HG02642 (cell line): ENCODE measurements around the gene UFSP1.
"Not testable (repeated sequence)": the region's sequence is repeated elsewhere in the genome, so short reads cannot be mapped to it uniquely, and the experiment has no call there.

Source experiments
- ATAC-seq: cut with Tn5 transposase; IDR thresholded peaks from one replicate; pipeline ENCODE4 v1.9.1; 2021; ENCODE audit warnings: mild to moderate bottlenecking; ENCODE audit not compliant: unreplicated experiment, poor library complexity

The UFSP1 gene

DNA sequence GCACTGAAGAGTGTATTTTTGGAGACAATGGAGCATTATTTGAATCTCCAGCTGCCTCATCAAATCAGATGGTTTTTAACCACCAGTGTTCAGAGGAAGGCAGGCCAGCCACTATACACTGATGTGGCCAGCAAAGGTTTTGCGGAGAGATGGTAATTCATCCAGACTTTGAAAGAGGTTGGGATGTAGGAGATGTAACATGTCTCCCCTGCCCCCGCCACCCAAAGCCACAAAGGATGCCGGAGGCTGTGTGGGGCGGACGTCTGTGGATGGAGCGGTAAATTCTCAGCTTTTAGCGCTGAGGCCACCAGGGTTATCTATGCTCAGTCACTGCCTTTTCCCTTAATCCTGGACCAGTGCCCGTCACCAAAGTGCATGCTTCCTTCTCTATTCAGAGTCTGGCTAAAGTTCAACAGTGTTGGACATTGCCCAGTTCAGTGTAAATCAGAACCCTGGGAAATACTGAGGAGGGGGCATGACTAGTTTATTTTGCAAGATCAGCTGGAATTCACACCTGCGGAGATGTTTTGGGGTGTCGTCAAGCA is 26.0 kb downstream of the UFSP1 start:
- no peak for ATAC-seq

DNA sequence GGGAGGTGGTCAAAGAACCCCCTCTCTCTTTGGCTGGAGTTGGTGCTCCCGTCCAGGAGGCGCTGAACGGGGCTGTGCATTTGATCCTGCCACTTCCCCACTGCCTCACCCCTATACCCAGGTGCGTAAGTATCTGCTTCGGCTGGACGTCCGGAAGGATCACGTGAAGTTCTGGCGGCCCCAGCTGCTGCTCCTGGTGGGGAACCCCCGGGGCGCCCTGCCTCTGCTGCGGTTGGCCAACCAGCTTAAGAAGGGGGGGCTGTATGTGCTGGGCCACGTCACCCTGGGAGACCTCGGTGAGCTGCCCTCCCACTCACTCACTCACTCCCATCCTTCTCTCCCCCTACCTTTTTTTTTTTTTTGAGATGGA is 27.9 kb downstream of the UFSP1 start:
- ATAC-seq = no peak

DNA sequence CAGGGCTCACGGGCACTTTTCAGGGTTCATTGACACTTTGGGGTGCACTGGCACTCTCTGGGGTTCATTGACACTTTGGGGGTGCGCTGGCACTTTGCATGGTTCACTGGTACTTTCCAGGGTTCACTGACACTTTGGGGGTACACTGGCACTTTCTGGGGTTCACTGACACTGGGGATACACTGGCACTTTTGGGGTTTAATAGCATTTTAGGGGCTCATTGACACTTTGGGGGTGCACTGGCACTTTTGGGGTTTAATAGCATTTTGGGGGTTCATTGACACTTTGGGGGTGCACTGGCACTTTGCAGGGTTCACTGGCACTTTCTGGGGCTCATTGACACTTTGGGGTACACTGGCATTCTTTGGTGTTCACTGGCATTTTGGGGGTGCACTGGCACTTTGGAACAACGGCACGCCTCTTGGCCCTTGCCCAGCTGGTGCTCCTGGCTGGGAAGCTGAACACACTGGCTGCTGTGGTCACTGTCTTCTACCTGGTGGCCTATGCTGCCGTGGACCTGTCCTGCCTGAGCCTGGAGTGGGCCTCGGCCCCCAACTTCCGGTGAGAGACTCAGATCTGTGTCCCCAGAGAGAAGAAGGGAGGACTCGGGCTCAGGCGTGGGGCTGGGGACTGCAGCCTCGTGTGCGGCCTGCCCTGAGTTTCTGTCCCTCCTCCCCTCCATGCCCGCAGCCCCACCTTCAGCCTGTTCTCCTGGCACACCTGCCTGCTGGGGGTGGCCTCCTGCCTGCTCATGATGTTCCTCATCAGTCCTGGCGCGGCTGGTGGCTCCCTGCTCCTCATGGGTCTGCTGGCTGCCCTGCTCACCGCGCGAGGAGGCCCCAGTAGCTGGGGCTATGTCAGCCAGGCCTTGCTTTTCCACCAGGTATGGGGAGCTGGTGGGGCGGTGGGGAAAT is 28.6 kb downstream of the UFSP1 start:
- ATAC-seq = no peak

DNA sequence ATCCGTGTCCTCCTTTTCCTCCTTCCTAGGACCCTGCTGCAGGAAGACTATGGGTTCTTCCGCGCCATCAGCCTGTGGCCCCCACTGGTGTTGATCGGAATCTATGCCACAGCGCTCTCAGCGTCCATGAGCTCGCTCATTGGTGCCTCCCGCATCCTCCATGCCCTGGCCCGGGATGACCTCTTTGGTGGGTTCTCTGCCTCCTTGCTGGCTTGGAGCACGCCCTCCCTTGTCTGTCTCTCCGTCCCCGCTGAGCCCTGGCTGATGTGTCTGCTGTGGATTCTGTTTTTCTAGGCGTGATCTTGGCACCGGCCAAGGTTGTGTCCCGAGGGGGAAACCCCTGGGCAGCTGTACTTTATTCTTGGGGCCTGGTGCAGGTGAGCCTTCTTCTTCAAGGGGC is 29.7 kb downstream of the UFSP1 start:
- no peak for ATAC-seq

DNA sequence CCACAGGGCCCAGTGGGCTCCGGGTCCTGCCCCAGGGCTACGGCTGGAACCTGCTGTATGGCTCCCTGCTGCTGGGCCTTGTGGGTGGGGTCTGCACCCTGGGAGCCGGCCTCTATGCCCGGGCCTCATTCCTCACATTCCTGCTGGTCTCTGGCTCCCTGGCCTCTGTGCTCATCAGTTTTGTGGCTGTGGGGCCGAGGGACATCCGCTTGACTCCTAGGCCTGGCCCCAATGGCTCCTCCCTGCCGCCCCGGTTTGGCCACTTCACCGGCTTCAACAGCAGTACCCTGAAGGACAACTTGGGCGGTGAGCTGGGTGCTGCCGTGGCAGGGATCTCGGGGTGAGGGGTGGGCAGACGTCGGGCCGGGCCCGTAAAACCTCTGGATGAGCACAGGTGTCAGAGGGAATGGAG is 32.6 kb downstream of the UFSP1 start:
- ATAC-seq = no peak

DNA sequence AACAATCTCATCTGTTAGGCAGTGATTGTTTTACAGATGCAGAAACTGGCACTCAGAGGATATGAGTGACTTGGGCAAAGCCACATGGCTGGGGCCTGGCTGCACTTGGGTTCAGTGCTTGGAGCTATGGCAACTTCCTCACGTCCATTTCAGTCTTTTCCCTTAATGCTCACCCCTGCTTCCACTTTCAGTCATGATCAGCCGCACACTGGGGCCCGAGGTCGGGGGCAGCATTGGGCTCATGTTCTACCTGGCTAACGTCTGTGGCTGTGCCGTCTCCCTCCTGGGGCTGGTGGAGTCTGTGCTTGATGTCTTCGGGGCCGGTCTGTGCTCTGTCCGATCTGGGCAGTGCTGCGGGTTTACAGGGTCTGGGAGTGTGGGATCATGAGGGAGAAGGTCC is 34.0 kb downstream of the UFSP1 start:
- no peak for ATAC-seq

DNA sequence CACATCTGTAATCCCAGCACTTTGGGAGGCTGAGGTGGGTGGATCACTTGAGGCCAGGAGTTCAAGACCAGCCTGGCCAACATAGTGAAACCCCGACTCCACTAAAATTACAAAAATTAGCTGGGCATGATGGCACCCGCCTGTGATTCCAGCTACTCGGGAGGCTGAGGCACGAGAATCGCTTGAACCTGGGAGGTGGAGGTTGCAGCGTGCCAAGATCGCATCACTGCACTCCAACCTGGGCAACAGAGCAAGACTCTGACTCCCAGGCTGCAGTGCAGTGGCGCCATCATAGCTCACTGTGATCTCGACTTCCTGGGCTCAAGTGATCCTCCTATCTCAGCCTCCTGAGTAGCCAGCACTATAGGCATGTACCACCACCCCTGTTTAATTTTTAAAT is 34.6 kb downstream of the UFSP1 start:
- not testable (repeated sequence) for ATAC-seq

DNA sequence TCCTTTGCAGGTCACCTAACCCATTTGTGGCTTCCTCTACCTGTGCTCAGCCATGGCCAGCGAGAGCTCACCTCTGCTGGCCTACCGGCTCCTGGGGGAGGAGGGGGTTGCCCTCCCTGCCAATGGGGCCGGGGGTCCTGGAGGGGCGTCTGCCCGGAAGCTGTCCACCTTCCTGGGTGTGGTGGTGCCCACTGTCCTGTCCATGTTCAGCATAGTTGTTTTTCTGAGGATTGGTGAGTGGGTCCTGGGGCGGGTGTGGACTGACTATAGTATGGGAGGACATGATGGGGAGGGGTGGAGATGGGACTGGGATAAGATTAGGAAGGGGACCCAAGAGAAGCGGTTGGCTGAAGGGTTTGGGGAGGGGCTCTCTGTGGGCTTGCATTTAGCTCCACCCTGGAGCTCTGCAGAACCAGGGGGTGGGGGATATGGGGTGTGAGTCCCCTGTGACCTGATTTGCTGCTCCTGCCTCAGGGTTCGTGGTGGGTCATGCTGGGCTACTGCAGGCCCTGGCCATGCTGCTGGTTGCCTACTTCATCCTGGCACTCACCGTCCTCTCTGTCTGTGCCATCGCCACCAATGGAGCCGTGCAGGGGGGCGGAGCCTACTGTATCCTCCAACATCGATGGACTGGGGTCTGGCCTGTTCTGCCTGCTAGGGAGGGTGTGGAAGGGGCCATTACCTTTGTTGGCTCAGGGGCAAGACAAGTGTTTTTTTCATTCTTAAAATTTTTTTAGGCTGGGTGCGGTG is 35.2 kb downstream of the UFSP1 start:
- no peak for ATAC-seq

DNA sequence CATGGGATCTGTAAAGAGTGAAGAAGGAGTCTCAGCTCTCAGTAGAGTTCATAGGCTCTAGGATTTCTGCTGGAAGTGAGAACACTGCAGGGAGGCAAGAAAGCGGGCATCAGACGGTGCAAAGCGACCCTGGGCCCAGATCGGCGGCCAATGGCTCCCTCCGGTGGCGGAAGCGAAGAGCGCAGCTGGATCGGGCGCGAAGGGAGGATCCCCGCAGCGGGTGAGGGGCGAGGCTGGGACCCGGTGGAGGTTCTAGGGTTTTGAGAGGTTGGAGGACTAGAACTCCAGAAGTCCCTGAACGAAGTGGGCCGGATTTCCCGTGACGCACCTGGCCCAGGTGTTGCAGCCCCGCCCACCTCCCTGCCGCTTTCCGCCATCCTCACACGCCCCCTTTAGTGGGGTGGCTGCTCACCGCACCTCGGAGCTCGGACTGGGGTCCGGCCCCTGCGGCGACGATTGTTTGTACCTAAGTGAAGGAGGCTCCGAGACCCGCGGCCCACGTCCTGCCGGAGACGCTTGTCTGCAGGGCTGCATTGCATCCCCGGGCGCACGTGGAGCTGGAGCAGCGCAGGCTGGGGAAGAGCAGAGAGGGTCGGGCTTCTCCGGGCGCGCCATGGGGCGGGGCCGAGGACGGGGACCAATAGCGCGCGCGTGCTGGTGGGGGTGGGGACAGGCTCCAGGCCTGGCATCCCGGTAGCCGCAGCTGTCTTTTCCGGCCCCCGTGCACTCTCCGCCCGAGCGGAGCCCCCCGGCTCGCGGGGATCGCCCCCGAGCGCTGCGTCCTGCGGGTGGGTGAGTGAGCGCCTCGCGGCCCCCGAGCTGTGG is 37.3 kb downstream of the UFSP1 start, which contains the start of gene SLC12A9:
Gene SLC12A9 (plus strand): TSS at position 666 of the 825 bp plus-strand sequence. CDS start 1,485 bp downstream, outside the sequence.
- peak; percentile 92 for ATAC-seq

DNA sequence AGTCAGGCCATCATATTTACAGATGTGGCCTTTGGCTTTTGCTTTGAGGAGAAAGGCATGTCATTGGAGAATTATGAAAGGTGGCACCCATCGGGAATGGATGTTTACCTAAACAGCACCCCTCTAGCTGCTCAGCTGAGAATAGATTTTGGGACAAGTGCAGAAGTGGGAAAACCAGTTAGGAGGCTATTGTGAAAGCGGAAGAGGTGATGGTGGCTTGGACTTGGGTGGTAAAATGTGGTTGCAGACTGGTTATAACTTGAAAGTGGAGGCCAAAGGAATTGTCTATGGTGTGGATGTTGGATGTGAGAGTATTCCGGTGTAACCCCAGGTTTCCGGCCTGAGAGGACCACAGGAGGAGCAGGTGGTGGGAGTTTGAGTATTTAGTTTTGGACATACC is 42.2 kb downstream of the UFSP1 start:
- no peak for ATAC-seq

DNA sequence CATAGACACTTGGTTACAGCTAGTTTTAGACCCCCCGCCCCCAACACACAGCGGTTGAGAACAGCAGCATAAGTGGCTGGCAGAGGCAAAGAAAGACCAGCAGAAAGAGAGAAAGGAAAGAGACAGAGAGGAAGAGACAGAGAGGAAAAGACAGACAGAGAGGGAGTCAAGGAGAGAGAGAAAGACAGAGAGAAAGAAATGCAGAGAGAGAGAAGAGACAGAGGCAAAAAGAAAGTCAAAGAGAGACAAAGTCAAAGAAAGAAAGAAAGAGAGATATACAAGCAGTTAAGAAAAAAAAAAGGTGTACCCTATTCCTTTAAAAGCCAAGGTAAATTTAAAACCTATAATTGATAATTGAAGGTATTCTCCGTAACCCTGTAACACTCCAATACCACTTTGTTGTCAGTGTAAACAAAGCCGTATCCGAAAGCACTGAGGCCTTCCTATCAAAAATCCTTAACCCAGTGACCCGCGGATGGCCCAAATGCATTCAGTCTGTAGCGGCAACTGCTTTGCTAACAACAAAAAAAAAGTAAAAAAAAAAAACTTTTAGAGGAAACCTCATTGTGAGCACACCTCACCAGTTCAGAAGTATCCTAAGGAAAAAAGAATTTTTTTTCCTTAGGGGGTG is 48.9 kb downstream of the UFSP1 start:
- no peak for ATAC-seq

DNA sequence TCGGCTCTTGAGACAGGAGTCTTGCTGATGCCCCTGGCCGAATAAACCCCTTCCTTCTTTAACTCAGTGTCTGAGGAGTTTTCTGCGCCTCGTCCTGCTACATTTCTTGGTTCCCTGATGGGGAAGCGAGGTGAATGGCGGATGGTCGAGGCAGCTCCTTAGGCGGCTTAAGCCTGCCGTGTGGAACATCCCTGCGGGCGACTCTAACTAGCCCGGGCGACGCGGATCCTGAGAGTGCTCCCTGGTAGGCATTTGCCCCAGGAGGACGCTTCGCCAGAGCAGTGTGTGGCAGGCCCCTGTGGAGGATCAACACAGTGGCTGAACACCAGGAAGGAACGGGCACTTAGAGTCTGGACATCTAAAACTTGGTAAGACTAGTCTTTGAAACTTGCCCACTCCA is 50.2 kb downstream of the UFSP1 start:
- ATAC-seq = no peak
